Stimulated activated CD4-positive, alpha-beta T cell treated with anti-CD3 and anti-CD28 coated beads, Interleukin-1b, Interleukin-23, amount 100 ng/mL, for 4 hours (primary cell): ENCODE results near the gene FN1.
"Not testable (repeated sequence)": the region's sequence is repeated elsewhere in the genome, so short reads cannot be mapped to it uniquely, and the experiment has no call there.

Source experiments
- DNase-seq, 2 donors: peaks; one replicate each; pipeline ENCODE4 v3.0.0-alpha.2; 2020; ENCODE audit warnings: low read depth in 2 of 2

Gene FN1

DNA sequence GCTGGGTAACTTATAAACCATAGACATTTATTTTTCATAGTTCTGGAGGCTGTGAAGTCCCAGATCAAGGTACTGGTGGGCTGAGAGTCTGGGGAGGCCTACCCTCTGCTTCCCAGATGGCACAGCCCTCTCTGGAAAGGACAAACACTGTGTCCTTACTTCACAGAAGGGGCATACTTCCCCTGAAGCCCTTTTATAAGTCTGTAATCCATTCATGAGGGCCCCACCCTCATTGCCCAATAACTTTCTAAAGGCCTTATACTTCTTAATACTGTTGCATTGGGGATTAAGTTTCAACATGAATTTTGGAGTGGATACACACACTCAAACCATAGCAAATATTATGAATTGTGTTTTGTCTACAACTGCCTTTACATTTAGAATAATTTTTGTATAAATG is 88.0 kb downstream of the FN1 start:
- no peak for DNase-seq

DNA sequence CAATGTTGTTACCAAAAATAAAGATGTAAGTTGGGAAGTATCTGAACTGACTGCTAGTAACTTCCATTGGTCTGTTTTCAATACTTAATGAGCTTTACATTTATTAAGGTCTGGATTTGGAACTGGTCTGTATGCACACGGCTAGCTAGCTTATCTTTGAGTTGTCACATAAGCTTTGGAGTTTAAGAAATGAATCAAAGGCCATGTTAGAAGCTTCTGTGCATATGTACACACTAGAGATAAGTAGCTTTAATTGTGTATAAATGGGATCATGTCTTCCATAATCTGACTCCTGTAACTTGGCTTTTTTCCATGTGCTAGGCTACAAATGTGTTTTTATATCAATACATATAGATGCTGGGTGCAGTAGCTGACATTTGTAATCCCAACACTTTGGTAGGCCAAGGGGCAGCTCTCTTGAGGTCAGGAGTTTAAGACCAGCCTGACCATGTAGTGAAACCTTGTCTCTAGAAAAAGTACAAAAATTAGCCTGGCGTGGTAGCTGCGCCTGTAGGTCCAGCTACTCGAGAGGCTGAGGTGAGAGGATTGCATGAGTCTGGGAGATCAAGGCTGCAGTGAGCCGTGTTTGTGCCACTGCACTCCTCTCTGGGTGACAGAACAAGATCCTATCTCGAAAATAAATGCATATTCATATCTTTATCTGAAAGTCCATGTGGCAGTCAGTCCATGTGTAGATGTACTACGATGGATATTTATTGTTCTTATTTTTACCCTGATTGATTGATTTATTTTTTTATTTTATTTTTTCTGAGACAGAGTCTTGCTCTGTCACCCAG is 96.8 kb downstream of the FN1 start:
- DNase-seq: no peak

DNA sequence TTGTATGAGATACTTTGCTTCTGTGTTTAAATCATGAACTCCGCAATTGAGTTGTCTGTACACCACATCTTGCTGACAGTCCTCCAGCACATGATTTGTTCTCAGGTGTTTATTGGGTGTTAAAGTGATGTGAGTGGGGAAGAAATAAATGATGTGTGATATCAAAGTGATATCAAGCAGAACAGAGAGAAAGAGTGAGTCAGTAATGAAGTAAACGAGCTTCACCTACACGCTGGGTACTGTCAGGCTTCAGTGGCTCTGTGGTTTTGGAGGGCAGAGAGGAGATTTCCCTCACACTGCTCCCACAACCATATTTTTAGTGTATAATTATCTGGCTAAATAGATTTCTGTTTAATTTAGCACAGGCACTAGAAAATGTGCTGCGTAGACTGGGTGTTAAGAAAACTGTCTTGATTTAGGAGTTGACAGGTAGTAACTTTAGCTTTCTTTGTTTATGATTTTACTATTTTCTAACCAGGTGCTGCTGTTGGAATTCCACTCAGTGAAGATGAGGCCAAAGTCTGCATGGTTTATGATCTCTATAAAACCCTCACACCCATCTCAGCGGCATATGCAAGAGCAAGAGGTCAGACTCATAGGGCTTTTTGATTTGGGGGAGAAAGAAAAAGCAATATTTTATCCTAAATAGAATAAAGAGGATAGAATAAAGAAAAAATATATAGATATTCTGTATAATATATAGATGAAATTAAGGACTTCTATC is 102.8 kb downstream of the FN1 start:
- no peak for DNase-seq

DNA sequence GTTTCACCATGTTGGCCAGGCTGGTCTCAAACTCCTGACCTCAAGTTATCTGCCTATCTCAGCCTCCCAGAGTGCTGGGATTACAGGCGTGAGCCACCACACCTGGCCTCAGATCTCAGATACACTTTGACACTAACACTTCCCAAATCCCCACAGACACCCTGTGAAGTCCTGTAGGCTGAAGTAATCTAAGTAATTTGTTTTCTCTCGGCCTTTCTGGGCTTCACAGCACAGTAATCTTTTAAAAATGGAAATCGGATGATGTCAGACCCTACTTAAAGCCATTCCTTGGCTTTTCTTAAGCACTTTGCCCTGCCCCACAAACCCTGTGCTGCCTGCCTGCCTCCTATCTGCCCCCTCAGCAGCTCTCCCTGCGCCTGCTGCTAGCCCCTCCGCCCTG is 107.8 kb downstream of the FN1 start:
- no peak for DNase-seq

GRCh38 chr2:215324811-215325210 is 111.1 kb downstream of the FN1 start:
- DNase-seq: no peak

DNA sequence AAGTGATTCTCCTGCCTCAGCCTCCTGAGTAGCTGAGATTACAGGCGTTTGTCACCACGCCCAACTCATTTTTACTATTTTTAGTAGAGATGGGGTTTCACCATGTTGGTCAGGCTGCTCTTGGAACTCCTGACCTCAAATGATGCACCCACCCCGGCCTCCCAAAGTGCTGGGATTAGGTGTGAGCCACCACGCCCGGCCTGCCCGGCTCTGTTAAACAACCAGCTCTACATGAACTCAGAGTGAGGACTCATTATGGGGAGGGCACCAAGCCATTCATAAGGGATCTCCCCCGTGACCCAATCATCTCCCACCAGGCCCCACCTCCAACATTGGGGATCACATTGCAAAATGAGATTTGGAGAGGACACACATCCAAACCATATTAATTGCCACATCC is 115.2 kb downstream of the FN1 start:
- DNase-seq: no peak

- DNase-seq: no peak
These were observed 115.8 kb downstream of the FN1 start for GRCh38 chr2:215320102-215320501.

DNA sequence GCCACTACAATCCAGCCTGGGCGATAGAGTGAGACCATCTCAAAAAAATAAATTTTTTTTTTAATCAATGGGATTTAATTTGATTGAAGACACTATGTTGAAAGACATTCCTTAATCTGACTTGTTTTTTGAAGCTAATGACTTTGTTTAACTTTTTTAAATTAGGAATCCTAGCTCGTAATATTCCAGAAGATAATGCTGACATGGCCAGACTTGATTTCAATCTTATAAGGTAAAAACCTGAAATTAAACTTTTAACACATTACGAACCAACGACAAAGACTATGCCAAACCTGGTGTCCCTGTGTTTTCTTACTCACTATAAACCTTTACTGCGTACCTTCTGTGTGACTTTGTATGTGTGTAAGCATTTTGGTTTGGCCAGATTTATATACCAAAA is 116.4 kb downstream of the FN1 start:
- DNase-seq: no peak

DNA sequence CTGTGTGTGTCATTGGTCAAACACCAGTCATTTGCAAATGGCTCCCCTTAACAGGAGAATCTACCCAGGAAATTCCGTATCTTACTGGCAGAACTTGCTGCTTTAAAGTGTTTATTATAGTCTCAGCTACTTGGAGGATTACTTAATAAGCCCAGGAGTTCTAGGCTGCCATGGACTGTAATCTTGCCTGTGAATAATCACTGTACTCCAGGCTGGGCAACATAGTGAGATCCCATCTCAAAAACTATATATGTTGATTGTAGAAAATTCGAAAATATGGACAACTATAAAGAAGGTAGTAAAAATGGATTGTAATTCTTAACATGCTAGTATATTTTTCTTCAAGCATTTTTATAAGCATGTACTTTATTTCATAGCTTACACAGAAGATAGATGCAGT is 119.5 kb downstream of the FN1 start:
- no peak for DNase-seq

- no peak for DNase-seq
These were observed 120.6 kb downstream of the FN1 start for GRCh38 chr2:215315301-215315700.

GRCh38 chr2:215314896-215315295 is 121.0 kb downstream of the FN1 start:
- no peak for DNase-seq

DNA sequence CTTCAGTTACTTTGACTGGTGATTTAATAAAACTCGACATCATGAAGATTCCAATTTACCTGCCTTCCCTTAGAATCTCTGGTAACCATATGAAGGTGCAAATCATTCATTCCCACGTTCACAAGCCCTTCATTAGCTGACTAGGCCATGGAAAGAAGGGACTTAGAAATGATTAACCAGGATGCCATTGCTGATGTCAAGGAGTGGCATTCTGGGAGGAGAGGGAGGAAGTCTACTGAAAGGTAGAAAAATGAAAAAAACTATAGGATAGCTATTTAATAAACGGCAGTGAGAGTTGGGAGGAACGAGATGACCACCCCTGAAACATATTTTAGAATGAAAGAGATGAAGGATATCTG is 122.6 kb downstream of the FN1 start:
- DNase-seq: no peak

GRCh38 chr2:215311625-215312396 is 124.1 kb downstream of the FN1 start, which contains the start of gene ATIC:
TSS of gene ATIC (plus strand) at chr2:215312059. CDS start at chr2:215312143, 84 bp downstream.
- peak; percentile 84 to 87 for DNase-seq

GRCh38 chr2:215311259-215311624 is 124.6 kb downstream of the FN1 start:
- DNase-seq: not testable (repeated sequence)
